G401 (cell line): ENCODE data around the gene AQP6. TPM values are rescaled to one million over a fixed set of nuclear protein-coding genes. Genes with fewer than 3 reads are reported as not detected.

Source experiments
- DNase-seq: peaks from one replicate; pipeline ENCODE4 v3.0.0-alpha.2; 2015; ENCODE audit warnings: low spot score
- in situ Hi-C: cut with HindIII; loops from 2 replicates; pipeline ENCODE4 v1.10.0; 2016; ENCODE audit warnings: low sequenced_read_pairs, mixed read lengths
- total RNA-seq: library from RNA; depleted of rRNA; stranded (reverse); fragments of >200 nt; shearing (Covaris generic); gene quantifications from 2 replicates; pipeline ENCODE4 v1.2.3, GENCODE V29; 2014

Gene AQP6
- total RNA-seq, 1 experiment from 2014 or later: 1.6 TPM

GRCh38 chr12:49953961-49954846 lies 18.5 kb upstream of the AQP6 start:
- no peak for DNase-seq
- in situ Hi-C loops: no loop called here

- in situ Hi-C loops: no loop called here
- DNase-seq: no peak
Observed at GRCh38 chr12:49954863-49955830, 17.6 kb upstream of the AQP6 start.

- in situ Hi-C loops: no loop called here
- peak; percentile 14 for DNase-seq
Observed at GRCh38 chr12:49955899-49956662, 16.7 kb upstream of the AQP6 start.

GRCh38 chr12:49956663-49957569 lies 15.8 kb upstream of the AQP6 start:
- in situ Hi-C loops: no loop called here
- DNase-seq: no peak

- in situ Hi-C loops: no loop called here
- no peak for DNase-seq
Observed at GRCh38 chr12:49957570-49957967, 15.2 kb upstream of the AQP6 start.

GRCh38 chr12:49959685-49960473 lies 12.9 kb upstream of the AQP6 start:
- DNase-seq: no peak
- in situ Hi-C loops: no loop called here

GRCh38 chr12:49960474-49961110 lies 12.2 kb upstream of the AQP6 start:
- DNase-seq: no peak
- in situ Hi-C loops: no loop called here

GRCh38 chr12:49961111-49961922 lies 11.4 kb upstream of the AQP6 start, which contains the start of gene AQP5:
Gene AQP5, plus strand, starts transcription at chr12:49961872. Its CDS starts 146 bp downstream, at chr12:49962018.
- in situ Hi-C loops: no loop called here
- no peak for DNase-seq

- no peak for DNase-seq
- in situ Hi-C loops: no loop called here
Observed at GRCh38 chr12:49961993-49962764, 10.6 kb upstream of the AQP6 start.

GRCh38 chr12:49962861-49963765 lies 9.6 kb upstream of the AQP6 start:
- in situ Hi-C loops: no loop called here
- peak; percentile 34 for DNase-seq

- in situ Hi-C loops: no loop called here
- no peak for DNase-seq
Observed at GRCh38 chr12:49963976-49964815, 8.6 kb upstream of the AQP6 start.

GRCh38 chr12:49964849-49965624 lies 7.7 kb upstream of the AQP6 start:
- in situ Hi-C loops: loop anchor here (5.0 kb wide), 1 partner anchor 102 kb away; no protein-coding TSS in a partner anchor
- no peak for DNase-seq

- in situ Hi-C loops: loop anchor here (5.0 kb wide), 1 partner anchor 101 kb away; no protein-coding TSS in a partner anchor
- no peak for DNase-seq
Observed at GRCh38 chr12:49965836-49966235, 6.9 kb upstream of the AQP6 start.
